Measurements from ENCODE around the gene SLC22A23. TPM values are rescaled to one million over a fixed set of nuclear protein-coding genes. Genes with fewer than 3 reads are reported as not detected.

Gene SLC22A23
- total RNA-seq, 2 experiments from 2014 or later, result 13.4 to 13.6 TPM

DNA sequence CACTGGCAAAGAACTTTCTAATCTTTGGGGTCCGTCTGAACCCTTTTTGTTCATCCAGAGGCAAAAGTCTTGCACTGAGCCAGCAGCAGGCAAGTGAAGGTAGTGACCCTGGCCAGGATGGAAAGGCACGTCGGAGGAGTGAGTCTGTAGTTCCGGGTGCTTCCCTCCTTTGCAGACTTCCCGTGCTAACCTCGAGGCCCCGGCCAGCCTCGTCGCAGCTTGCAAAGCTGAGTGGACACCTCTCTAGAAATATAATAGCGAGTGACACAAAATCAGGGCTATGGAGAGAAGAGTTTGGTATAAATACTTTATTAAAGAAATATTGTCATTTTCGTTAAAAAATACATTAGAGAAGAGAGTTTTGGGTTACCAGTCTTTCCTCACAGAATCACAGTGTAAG lies 188.2 kb downstream of the SLC22A23 start:
- intact Hi-C loops (cut with DNase I, micrococcal nuclease), result loop anchor here in 1 of 2 experiments (10.0 kb wide), 1 partner anchor 866 kb away; the partner anchor contains the start of gene ECI2
- H3K36me3 ChIP-seq (ENCODE audit: insufficient read depth, low read length), result peaks cover 71% of the 10 kb centered on the region
- Mint-ChIP-seq H3K4me1 (ENCODE audit: low read depth) (peaks cover 42% of the 10 kb centered on the region), H3K4me3 (no peak overlapping the region), H3K27me3 (no peaks in the 10 kb centered on the region), H3K27ac (no peak overlapping the region), H3K36me3 (ENCODE audit: low read depth) (peaks cover 69% of the 10 kb centered on the region), H3K9me3 (no peaks in the 10 kb centered on the region)
- H3K9me3 ChIP-seq (ENCODE audit: control insufficient read depth in 1 of 2, insufficient read depth in 1 of 2, low read length in 2 of 2), result no peaks in the 10 kb centered on the region
- peaks cover 19% of the 10 kb centered on the region for H3K4me1 ChIP-seq (ENCODE audit: insufficient read depth, low read length)
- no peaks in the 10 kb centered on the region for H3K27me3 ChIP-seq (ENCODE audit: control insufficient read depth in 1 of 2, insufficient read depth in 2 of 2, low read length in 2 of 2)
- no peak for DNase-seq
- no peak overlapping the region for H3K27ac ChIP-seq (ENCODE audit: low read depth in 1 of 2, low read length in 2 of 2)
- no peak for ATAC-seq (ENCODE audit: poor library complexity)
- no peak overlapping the region for H3K4me3 ChIP-seq (ENCODE audit: low read length)
- ChIA-PET POLR2A (no interaction called here), CTCF (no interaction called here)
- TF ChIP-seq, protein P1, sequence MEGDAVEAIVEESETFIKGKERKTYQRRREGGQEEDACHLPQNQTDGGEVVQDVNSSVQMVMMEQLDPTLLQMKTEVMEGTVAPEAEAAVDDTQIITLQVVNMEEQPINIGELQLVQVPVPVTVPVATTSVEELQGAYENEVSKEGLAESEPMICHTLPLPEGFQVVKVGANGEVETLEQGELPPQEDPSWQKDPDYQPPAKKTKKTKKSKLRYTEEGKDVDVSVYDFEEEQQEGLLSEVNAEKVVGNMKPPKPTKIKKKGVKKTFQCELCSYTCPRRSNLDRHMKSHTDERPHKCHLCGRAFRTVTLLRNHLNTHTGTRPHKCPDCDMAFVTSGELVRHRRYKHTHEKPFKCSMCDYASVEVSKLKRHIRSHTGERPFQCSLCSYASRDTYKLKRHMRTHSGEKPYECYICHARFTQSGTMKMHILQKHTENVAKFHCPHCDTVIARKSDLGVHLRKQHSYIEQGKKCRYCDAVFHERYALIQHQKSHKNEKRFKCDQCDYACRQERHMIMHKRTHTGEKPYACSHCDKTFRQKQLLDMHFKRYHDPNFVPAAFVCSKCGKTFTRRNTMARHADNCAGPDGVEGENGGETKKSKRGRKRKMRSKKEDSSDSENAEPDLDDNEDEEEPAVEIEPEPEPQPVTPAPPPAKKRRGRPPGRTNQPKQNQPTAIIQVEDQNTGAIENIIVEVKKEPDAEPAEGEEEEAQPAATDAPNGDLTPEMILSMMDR (IDR thresholded peaks at IDR 0.05), result no peak

DNA sequence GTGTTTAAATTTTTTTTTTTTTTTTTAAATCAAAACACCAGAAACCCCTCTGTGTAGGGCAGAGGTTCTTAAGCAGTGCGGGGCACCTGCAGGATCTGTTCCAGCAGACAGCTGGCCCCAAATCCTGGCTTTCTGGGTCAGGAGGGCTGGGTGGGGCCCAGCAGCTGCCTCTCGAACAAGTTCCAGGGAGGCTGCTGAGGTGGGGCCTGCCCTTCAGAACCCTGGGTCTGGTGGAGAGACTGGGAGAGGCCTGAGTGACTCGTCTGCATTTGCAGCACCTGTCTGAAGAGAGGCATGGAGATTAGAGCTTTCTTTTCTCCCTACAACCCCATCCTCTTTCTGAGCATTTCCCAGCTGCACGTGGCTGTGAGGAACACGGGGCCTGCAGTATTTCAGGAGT lies 189.7 kb downstream of the SLC22A23 start:
- TF ChIP-seq, protein P1 (IDR thresholded peaks at IDR 0.05), result no peak
- ATAC-seq (ENCODE audit: poor library complexity) (no peak), DNase-seq (no peak)
- no peaks in the 10 kb centered on the region for H3K27me3 Mint-ChIP-seq
- peaks cover 26% of the 10 kb centered on the region for H3K4me1 ChIP-seq (ENCODE audit: insufficient read depth, low read length)
- H3K36me3 Mint-ChIP-seq (ENCODE audit: low read depth), result peaks cover 72% of the 10 kb centered on the region
- H3K9me3 ChIP-seq (ENCODE audit: control insufficient read depth in 1 of 2, insufficient read depth in 1 of 2, low read length in 2 of 2), result no peaks in the 10 kb centered on the region
- no peak overlapping the region for H3K4me3 Mint-ChIP-seq
- ChIA-PET CTCF (no interaction called here), POLR2A (no interaction called here)
- H3K27ac ChIP-seq (ENCODE audit: low read depth in 1 of 2, low read length in 2 of 2), result no peak overlapping the region
- peaks cover 74% of the 10 kb centered on the region for H3K36me3 ChIP-seq (ENCODE audit: insufficient read depth, low read length)
- intact Hi-C loops (cut with DNase I, micrococcal nuclease), result loop anchor here in 1 of 2 experiments (10.0 kb wide), 1 partner anchor 868 kb away; the partner anchor contains the start of gene ECI2
- H3K4me1 Mint-ChIP-seq (ENCODE audit: low read depth), result peaks cover 55% of the 10 kb centered on the region
- no peak overlapping the region for H3K27ac Mint-ChIP-seq
- no peaks in the 10 kb centered on the region for H3K27me3 ChIP-seq (ENCODE audit: control insufficient read depth in 1 of 2, insufficient read depth in 2 of 2, low read length in 2 of 2)
- no peak overlapping the region for H3K4me3 ChIP-seq (ENCODE audit: low read length)
- no peaks in the 10 kb centered on the region for H3K9me3 Mint-ChIP-seq

DNA sequence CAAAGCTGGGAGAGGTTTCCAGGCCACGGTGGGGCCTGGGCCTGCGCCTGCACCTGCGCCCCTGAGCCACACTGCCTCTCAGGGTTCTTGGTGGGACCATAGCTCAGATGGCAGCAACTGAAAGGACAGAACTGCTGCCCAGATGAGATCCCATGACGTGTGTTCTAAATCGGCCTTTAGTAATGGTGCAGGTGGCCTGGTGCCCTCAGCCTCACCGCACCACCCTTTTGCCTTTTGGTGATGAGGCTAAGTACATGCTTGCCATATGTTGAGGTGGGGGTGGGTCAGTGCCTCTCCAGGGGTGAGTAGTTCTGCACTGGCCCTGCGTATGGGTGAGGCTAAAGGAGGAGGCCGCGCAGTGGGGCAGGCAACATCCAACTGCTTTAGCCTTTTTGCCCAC lies 190.7 kb downstream of the SLC22A23 start:
- H3K27me3 ChIP-seq (ENCODE audit: control insufficient read depth in 1 of 2, insufficient read depth in 2 of 2, low read length in 2 of 2), result no peaks in the 10 kb centered on the region
- no peak for DNase-seq
- H3K4me3 Mint-ChIP-seq, result no peak overlapping the region
- H3K4me1 ChIP-seq (ENCODE audit: insufficient read depth, low read length), result peaks cover 36% of the 10 kb centered on the region
- H3K4me1 Mint-ChIP-seq (ENCODE audit: low read depth), result peaks cover 65% of the 10 kb centered on the region
- TF ChIP-seq, protein P1 (IDR thresholded peaks at IDR 0.05), result no peak
- H3K27ac ChIP-seq (ENCODE audit: low read depth in 1 of 2, low read length in 2 of 2), result no peak overlapping the region
- intact Hi-C loops (cut with DNase I, micrococcal nuclease), result loop anchor here in 1 of 2 experiments (10.0 kb wide), 1 partner anchor 869 kb away; the partner anchor contains the start of gene ECI2
- H3K27me3 Mint-ChIP-seq, result no peaks in the 10 kb centered on the region
- ChIA-PET POLR2A (no interaction called here), CTCF (no interaction called here)
- ATAC-seq (ENCODE audit: poor library complexity), result no peak
- H3K9me3 Mint-ChIP-seq, result no peaks in the 10 kb centered on the region
- peaks cover 65% of the 10 kb centered on the region for H3K36me3 ChIP-seq (ENCODE audit: insufficient read depth, low read length)
- H3K9me3 ChIP-seq (ENCODE audit: control insufficient read depth in 1 of 2, insufficient read depth in 1 of 2, low read length in 2 of 2), result no peaks in the 10 kb centered on the region
- no peak overlapping the region for H3K4me3 ChIP-seq (ENCODE audit: low read length)
- peaks cover 65% of the 10 kb centered on the region for H3K36me3 Mint-ChIP-seq (ENCODE audit: low read depth)
- no peak overlapping the region for H3K27ac Mint-ChIP-seq
